K562 (cell line): ENCODE measurements around the gene CDC20. TPM values are rescaled to one million over a fixed set of nuclear protein-coding genes. Genes with fewer than 3 reads are reported as not detected.

ENCODE experiments used
- ATF1 ChIP-seq, 2 experiments: fragments of 450-650 bp in 1 of 2; IDR thresholded peaks; 2 replicates each; pipeline ENCODE4 v1.6.1; 2016; ENCODE audit warnings: missing compliant biosample characterization in 1 of 2, missing genetic modification characterization in 1 of 2
- CHD2 ChIP-seq: IDR thresholded peaks from 2 replicates; pipeline ENCODE4 v1.6.1; 2011; ENCODE audit warnings: low read depth, low read length
- COPS2 ChIP-seq: fragments of 450-650 bp; conservative IDR thresholded peaks from 2 replicates; pipeline ENCODE4 v1.6.1; 2016; ENCODE audit warnings: mild to moderate bottlenecking, moderate library complexity
- FOXP1 ChIP-seq: sonication (generic); formaldehyde crosslinking; IDR thresholded peaks from 2 replicates; pipeline ENCODE4 v1.8.0; 2022; ENCODE audit warnings: mild to moderate bottlenecking, missing genetic modification reagents
- GTF2E2 ChIP-seq: fragments of 200-800 bp; sonication (Bioruptor generic); IDR thresholded peaks from 2 replicates; pipeline ENCODE4 v1.6.1; 2016; ENCODE audit warnings: missing genetic modification characterization, missing compliant biosample characterization
- KDM4B ChIP-seq, 2 experiments: fragments of 450-650 bp in 1 of 2; sonication (generic) in 1 of 2; IDR thresholded peaks; 2 replicates each; pipeline ENCODE4 v1.6.1; 2016 to 2017; ENCODE audit warnings: borderline replicate concordance in 2 of 2, antibody characterized with exemption in 1 of 2, low read depth in 1 of 2, mild to moderate bottlenecking in 1 of 2
- MAZ ChIP-seq, 2 experiments: fragments of 450-650 bp in 1 of 2; sonication (generic) in 1 of 2; formaldehyde crosslinking; IDR thresholded peaks in 1 of 2; conservative IDR thresholded peaks in 1 of 2; 2 replicates each; pipeline versions ENCODE4 v1.4.0 to v1.5.0; 2020; ENCODE audit warnings: mild to moderate bottlenecking in 1 of 2, missing genetic modification reagents in 1 of 2
- MLLT1 ChIP-seq, 2 experiments: fragments of 450-650 bp; IDR thresholded peaks; 2 replicates each; pipeline ENCODE4 v1.6.1; 2016
- RAD51 ChIP-seq: fragments of 450-650 bp; IDR thresholded peaks from 2 replicates; pipeline ENCODE4 v1.7.1; 2016; ENCODE audit warnings: low read depth, mild to moderate bottlenecking, borderline replicate concordance
- TBL1XR1 ChIP-seq, 2 experiments: IDR thresholded peaks; 2 replicates each; pipeline ENCODE4 v1.6.1; 2012; ENCODE audit warnings: improper control_type of control experiment in 2 of 2, low read length in 2 of 2, mild to moderate bottlenecking in 1 of 2
- TFAM ChIP-seq: fragments of 250-450 bp; sonication (Bioruptor Pico); conservative IDR thresholded peaks from 2 replicates; pipeline ENCODE4 v1.5.0; 2021; ENCODE audit warnings: mild to moderate bottlenecking, moderate library complexity
- XRCC4 ChIP-seq: IDR thresholded peaks from one replicate; pipeline ENCODE4 v1.6.1; 2011; ENCODE audit not compliant: insufficient read depth, insufficient read length; ENCODE audit errors: extremely low read depth
- ZBTB17 ChIP-seq: fragments of 450-650 bp; formaldehyde crosslinking; IDR thresholded peaks from 2 replicates; pipeline ENCODE4 v1.4.0; 2020; ENCODE audit warnings: mild to moderate bottlenecking
- ZMIZ1 ChIP-seq, 2 experiments: fragments of 150-350 bp in 1 of 2; IDR thresholded peaks; 2 replicates each; pipeline ENCODE4 v1.6.1; 2012 to 2016; ENCODE audit warnings: low read depth in 2 of 2, low read length in 2 of 2, mild to moderate bottlenecking in 1 of 2, moderate library complexity in 1 of 2
- ZNF764 ChIP-seq: fragments of 250-450 bp; sonication (Bioruptor Pico); IDR thresholded peaks from 2 replicates; pipeline ENCODE4 v1.4.0; 2020; ENCODE audit warnings: low read depth, mild to moderate bottlenecking, moderate library complexity
- ZNF77 ChIP-seq: fragments of 250-450 bp; sonication (Bioruptor Pico); IDR thresholded peaks from 2 replicates; pipeline ENCODE4 v1.5.0; 2020
- polyA plus RNA-seq, 8 experiments: library from polyadenylated mRNA; depleted of rRNA in 4 of 8; stranded (reverse) in 5 of 8; unstranded in 3 of 8; fragments of >200 nt; fragmentation: Nextera tagmentation in 2 of 8; fragmentation: Illumina TruSeq in 1 of 8; extraction: Ambion mirVana in 2 of 8; extraction: Trizol in 1 of 8; gene quantifications; 2 replicates each; pipeline versions ENCODE4 v1.2.1 to v1.2.3, GENCODE V29; 2011 to 2014; ENCODE audit warnings: inconsistent platforms in 1 of 8, missing spikeins in 1 of 8
- total RNA-seq, 7 experiments: library from RNA; depleted of rRNA in 6 of 7; stranded (reverse); fragments of >200 nt in 6 of 7; fragmentation: Illumina TruSeq in 2 of 7; extraction: Trizol in 2 of 7; gene quantifications; 2 replicates each; pipeline versions ENCODE4 v1.2.1 to v1.2.3, GENCODE V29; 2011 to 2021; ENCODE audit warnings: low replicate concordance in 1 of 7
- TF ChIP-seq, protein P1 (sequence below): sonication (generic); formaldehyde crosslinking; IDR thresholded peaks from 2 replicates; pipeline ENCODE4 v1.8.1; 2023; ENCODE audit warnings: mild to moderate bottlenecking, missing genetic modification reagents, moderate library complexity
- TF ChIP-seq, protein P2 (sequence below): sonication (generic); formaldehyde crosslinking; IDR thresholded peaks from 2 replicates; pipeline ENCODE4 v1.8.0; 2022; ENCODE audit warnings: mild to moderate bottlenecking, missing genetic modification reagents
- TF ChIP-seq, protein P3 (sequence below): fragments of 250-450 bp; sonication (Bioruptor Pico); IDR thresholded peaks from 2 replicates; pipeline ENCODE4 v1.5.0; 2021

CDC20 gene
- total and polyA plus RNA-seq, 9 of the 15 experiments (the other 6 are each of a cell fraction or from before 2014, with no cell fraction given) = 45.2 to 224 (median 121) TPM

GRCh38 chr1:43358121-43358745, 548 bp upstream of the CDC20 start (continued):
- TF ChIP-seq GTF2E2 (0 out of 2 replicates have a peak, but pooled peaks have one; percentile 85), CHD2 (no peak), ZBTB17 (0 out of 2 replicates have a peak, but pooled peaks have one; percentile 50), ATF1 (CRISPR knock-in tag; IDR thresholded peaks at IDR 0.05) (no peak), ATF1 (tag; IDR thresholded peaks at IDR 0.05) (no peak), FOXP1 (CRISPR knock-in tag) (no peak; the same call in 1 of the 2 replicates), ZNF764 (CRISPR knock-in tag) (peak; percentile 86), MLLT1 (IDR thresholded peaks at IDR 0.05) (peak in 1 of 2 experiments; percentile 61; a peak in 1 of 4 replicates), TBL1XR1 (IDR thresholded peaks at IDR 0.05; ENCODE audit: low read length in 2 of 2) (no peak), XRCC4 (no peak), RAD51 (0 out of 2 replicates have a peak, but pooled peaks have one; percentile 11), COPS2 (no peak), KDM4B (IDR thresholded peaks at IDR 0.05; ENCODE audit: borderline replicate concordance in 2 of 2, low read depth in 1 of 2) (no peak), MAZ (CRISPR knock-in tag; conservative IDR thresholded peaks at IDR 0.05 in 1 of 2, IDR thresholded peaks at IDR 0.05 in 1 of 2) (peak in 1 of 2 experiments; percentile 66; a peak in 2 of 4 replicates), ZMIZ1 (IDR thresholded peaks at IDR 0.05; ENCODE audit: low read depth in 2 of 2, low read length in 2 of 2) (peak in 1 of 2 experiments; percentile 37; a peak in 1 of 4 replicates), TFAM (no peak), ZNF77 (CRISPR knock-in tag) (no peak)
- TF ChIP-seq, protein P1, sequence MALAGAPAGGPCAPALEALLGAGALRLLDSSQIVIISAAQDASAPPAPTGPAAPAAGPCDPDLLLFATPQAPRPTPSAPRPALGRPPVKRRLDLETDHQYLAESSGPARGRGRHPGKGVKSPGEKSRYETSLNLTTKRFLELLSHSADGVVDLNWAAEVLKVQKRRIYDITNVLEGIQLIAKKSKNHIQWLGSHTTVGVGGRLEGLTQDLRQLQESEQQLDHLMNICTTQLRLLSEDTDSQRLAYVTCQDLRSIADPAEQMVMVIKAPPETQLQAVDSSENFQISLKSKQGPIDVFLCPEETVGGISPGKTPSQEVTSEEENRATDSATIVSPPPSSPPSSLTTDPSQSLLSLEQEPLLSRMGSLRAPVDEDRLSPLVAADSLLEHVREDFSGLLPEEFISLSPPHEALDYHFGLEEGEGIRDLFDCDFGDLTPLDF (CRISPR knock-in tag) = peak; percentile 70; the same call in 1 of the 2 replicates
- TF ChIP-seq, protein P2, sequence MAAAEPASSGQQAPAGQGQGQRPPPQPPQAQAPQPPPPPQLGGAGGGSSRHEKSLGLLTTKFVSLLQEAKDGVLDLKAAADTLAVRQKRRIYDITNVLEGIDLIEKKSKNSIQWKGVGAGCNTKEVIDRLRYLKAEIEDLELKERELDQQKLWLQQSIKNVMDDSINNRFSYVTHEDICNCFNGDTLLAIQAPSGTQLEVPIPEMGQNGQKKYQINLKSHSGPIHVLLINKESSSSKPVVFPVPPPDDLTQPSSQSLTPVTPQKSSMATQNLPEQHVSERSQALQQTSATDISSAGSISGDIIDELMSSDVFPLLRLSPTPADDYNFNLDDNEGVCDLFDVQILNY (CRISPR knock-in tag) = no peak
- TF ChIP-seq, protein P3, sequence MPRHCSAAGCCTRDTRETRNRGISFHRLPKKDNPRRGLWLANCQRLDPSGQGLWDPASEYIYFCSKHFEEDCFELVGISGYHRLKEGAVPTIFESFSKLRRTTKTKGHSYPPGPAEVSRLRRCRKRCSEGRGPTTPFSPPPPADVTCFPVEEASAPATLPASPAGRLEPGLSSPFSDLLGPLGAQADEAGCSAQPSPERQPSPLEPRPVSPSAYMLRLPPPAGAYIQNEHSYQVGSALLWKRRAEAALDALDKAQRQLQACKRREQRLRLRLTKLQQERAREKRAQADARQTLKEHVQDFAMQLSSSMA (CRISPR knock-in tag) = peak; percentile 64; the same call in 1 of the 2 replicates
